Measurements from ENCODE around the gene MSI2.
A peak's percentile ranks its signal among the peaks of the same experiment; 100 is the strongest.

Gene MSI2

DNA sequence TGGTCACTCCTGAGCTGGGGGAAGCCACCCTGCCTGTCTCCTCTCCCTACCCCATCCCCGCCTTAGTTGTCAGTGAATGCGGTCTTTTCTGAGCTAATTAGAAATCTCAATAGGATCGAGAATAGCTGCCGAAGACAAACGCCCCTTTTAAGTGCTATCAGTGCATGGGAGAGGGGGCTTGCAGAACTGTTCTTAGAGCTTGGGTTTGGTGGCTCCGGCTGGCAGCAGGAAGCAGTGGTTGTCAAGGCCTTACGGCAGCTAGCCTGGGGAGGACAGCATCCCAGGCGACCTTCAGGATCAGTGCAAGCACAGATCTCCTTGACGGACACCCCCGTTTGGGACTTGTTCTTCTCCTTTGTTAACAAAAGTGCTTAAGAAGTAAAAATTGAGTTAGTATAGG, 293.7 kb downstream of the MSI2 start:
- no peak overlapping the region for H3K4me3 ChIP-seq (ENCODE audit: insufficient read length, low read depth)
- peaks cover 33% of the 10 kb centered on the region for H3K4me1 ChIP-seq (ENCODE audit: insufficient read depth, insufficient read length)
- no peak for DNase-seq (ENCODE audit: low read depth, low spot score)
- H3K27me3 ChIP-seq (ENCODE audit: insufficient read depth, insufficient read length) = no peaks in the 10 kb centered on the region
- H3K36me3 ChIP-seq (ENCODE audit: insufficient read depth, insufficient read length, low read length) = no peaks in the 10 kb centered on the region
- TF ChIP-seq SUZ12 (IDR thresholded peaks at IDR 0.05; ENCODE audit: extremely low read depth, insufficient read depth, insufficient read length) (no peak), ZNF274 (IDR thresholded peaks at IDR 0.05; ENCODE audit: low read depth, low read length) (no peak), YY1 (IDR thresholded peaks at IDR 0.05; ENCODE audit: insufficient read depth, insufficient read length) (no peak)
- H3K9me3 ChIP-seq (ENCODE audit: insufficient read depth, low read length) = no peaks in the 10 kb centered on the region
- no peak overlapping the region for H3K9ac ChIP-seq (ENCODE audit: insufficient read length, low read depth)

DNA sequence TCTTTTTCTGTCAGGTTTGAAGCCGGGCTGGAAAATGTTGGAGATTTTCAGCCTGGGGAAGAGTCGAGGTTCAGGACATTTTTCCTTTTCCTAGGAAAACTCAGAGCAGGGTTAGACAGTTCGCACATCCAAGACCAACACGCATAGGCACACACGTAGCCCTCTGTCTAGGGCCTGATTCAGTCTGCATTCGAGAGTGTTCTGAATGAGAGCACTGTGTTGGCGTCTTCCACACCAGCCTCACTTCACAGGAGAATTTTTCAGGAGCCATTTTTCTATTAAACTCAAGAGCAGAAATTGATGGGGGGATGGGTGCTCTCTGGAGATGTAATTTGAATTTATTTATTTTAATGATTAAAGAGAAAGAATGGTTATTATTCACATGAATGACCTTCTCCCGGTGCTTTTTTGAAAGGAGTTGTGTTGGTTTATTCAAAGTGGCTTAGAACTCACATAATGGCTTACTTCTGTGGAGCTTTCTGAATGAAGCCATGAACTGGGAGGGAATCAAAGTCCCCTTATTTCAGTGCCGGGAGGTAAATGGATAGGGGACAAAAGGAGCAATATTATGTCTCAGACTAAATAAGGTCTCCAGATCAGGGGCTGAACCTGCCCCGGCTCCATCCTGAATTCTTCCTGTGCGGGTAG, 294.5 kb downstream of the MSI2 start:
- Histone ChIP-seq H3K36me3 (ENCODE audit: insufficient read depth, insufficient read length, low read length) (no peaks in the 10 kb centered on the region), H3K27me3 (ENCODE audit: insufficient read depth, insufficient read length) (no peaks in the 10 kb centered on the region), H3K4me3 (ENCODE audit: insufficient read length, low read depth) (no peak overlapping the region), H3K4me1 (ENCODE audit: insufficient read depth, insufficient read length) (peaks cover 31% of the 10 kb centered on the region), H3K9me3 (ENCODE audit: insufficient read depth, low read length) (no peaks in the 10 kb centered on the region), H3K9ac (ENCODE audit: insufficient read length, low read depth) (no peak overlapping the region)
- TF ChIP-seq SUZ12 (IDR thresholded peaks at IDR 0.05; ENCODE audit: extremely low read depth, insufficient read depth, insufficient read length) (no peak), ZNF274 (IDR thresholded peaks at IDR 0.05; ENCODE audit: low read depth, low read length) (no peak), YY1 (IDR thresholded peaks at IDR 0.05; ENCODE audit: insufficient read depth, insufficient read length) (no peak)
- DNase-seq (ENCODE audit: low read depth, low spot score) = no peak

DNA sequence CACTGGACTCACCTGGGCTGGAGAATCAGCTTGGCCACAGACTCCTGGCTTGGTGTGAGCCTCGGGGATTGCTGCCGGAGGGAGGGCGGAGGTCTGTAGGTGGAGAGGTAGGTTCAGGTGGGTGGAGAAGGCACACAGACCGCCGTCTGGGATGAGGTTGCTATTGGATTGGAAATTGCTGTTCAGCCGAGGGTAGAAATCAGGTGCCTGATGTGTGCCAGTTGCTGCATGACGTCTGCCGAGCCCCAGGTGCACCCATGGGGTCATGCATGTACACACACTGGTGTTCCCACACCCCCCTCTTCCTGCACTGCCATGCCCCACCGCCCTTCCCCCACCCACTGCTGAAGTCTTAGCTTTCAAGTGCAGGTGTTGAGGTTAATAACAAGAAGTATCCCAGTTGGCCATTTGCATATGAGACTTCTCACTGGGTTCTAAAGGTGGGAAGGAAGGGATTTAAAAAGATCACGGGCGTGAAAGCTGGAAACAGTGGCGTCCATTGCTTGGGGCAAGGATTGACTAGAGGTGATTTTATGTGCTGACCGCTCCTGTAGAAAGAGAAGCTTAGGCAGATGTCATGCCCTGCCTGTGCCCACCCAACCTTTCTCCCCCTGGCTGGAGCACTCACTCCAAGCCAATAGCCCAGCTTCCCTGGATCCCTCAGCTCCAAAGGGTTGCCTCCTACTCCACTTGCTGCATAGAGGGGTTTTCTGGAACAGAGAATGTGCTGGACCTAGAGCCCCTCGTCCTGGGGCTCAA, 295.2 kb downstream of the MSI2 start:
- H3K9me3 ChIP-seq (ENCODE audit: insufficient read depth, low read length) = no peaks in the 10 kb centered on the region
- TF ChIP-seq YY1 (IDR thresholded peaks at IDR 0.05; ENCODE audit: insufficient read depth, insufficient read length) = no peak
- no peak for TF ChIP-seq ZNF274 (IDR thresholded peaks at IDR 0.05; ENCODE audit: low read depth, low read length)
- H3K36me3 ChIP-seq (ENCODE audit: insufficient read depth, insufficient read length, low read length) = no peaks in the 10 kb centered on the region
- peaks cover 31% of the 10 kb centered on the region for H3K4me1 ChIP-seq (ENCODE audit: insufficient read depth, insufficient read length)
- H3K27me3 ChIP-seq (ENCODE audit: insufficient read depth, insufficient read length) = no peaks in the 10 kb centered on the region
- no peak overlapping the region for H3K4me3 ChIP-seq (ENCODE audit: insufficient read length, low read depth)
- H3K9ac ChIP-seq (ENCODE audit: insufficient read length, low read depth) = no peak overlapping the region
- no peak for DNase-seq (ENCODE audit: low read depth, low spot score)

DNA sequence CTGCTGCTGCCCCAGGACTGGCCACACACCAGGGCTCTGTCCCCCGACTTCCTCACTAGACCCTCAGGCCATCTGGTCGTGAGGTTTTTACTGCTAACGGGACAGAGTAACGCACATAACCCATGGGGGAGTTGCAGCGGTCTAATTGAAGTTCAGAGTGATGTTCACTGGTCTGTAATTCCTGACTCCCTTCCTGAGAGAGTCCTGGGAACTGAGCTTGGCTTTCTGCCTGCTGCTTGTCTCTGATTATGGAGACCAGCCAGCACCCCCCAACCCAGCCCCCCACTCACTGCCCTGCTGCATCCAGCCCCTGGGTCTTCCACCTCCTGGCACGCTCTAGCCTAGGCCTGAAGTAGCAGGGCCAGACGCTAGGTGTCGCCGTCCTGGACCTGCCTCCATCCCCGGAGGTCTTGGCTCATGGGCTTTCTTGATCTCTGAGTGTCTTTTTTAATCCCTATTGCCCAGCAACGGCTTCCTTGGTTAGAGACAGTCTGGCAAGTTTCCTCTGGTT, 295.8 kb downstream of the MSI2 start:
- no peak overlapping the region for H3K4me3 ChIP-seq (ENCODE audit: insufficient read length, low read depth)
- H3K4me1 ChIP-seq (ENCODE audit: insufficient read depth, insufficient read length) = peaks cover 28% of the 10 kb centered on the region
- TF ChIP-seq SUZ12 (IDR thresholded peaks at IDR 0.05; ENCODE audit: extremely low read depth, insufficient read depth, insufficient read length) = no peak
- no peak for TF ChIP-seq YY1 (IDR thresholded peaks at IDR 0.05; ENCODE audit: insufficient read depth, insufficient read length)
- no peak for TF ChIP-seq ZNF274 (IDR thresholded peaks at IDR 0.05; ENCODE audit: low read depth, low read length)
- no peak for DNase-seq (ENCODE audit: low read depth, low spot score)
- H3K27me3 ChIP-seq (ENCODE audit: insufficient read depth, insufficient read length) = no peaks in the 10 kb centered on the region
- H3K9ac ChIP-seq (ENCODE audit: insufficient read length, low read depth) = no peak overlapping the region
- H3K36me3 ChIP-seq (ENCODE audit: insufficient read depth, insufficient read length, low read length) = no peaks in the 10 kb centered on the region
- H3K9me3 ChIP-seq (ENCODE audit: insufficient read depth, low read length) = no peaks in the 10 kb centered on the region

DNA sequence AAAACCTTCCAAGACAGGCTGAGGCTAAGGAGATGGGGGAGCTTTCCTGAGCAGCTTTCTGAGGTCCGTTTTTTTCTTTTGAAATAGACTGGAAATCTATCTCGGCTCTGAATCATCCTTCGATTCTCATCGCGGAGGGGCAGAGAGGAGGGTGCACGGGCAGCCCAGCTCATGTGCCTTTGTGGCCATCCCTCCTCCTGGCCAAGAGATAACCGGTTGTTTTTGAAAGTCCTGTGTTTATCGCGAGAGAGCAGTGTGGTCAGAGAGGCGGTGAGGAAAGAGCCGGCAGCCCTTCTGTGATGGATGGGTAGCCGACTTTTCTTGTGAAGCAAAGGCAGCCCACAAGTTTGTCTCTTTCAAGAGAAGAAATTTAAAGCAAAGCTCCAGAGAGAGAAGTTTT, 297.2 kb downstream of the MSI2 start:
- Histone ChIP-seq H3K4me3 (ENCODE audit: insufficient read length, low read depth) (no peak overlapping the region), H3K9me3 (ENCODE audit: insufficient read depth, low read length) (no peaks in the 10 kb centered on the region), H3K4me1 (ENCODE audit: insufficient read depth, insufficient read length) (peaks cover 40% of the 10 kb centered on the region), H3K27me3 (ENCODE audit: insufficient read depth, insufficient read length) (no peaks in the 10 kb centered on the region), H3K36me3 (ENCODE audit: insufficient read depth, insufficient read length, low read length) (no peaks in the 10 kb centered on the region), H3K9ac (ENCODE audit: insufficient read length, low read depth) (no peak overlapping the region)
- TF ChIP-seq SUZ12 (IDR thresholded peaks at IDR 0.05; ENCODE audit: extremely low read depth, insufficient read depth, insufficient read length) (no peak), YY1 (IDR thresholded peaks at IDR 0.05; ENCODE audit: insufficient read depth, insufficient read length) (no peak), ZNF274 (IDR thresholded peaks at IDR 0.05; ENCODE audit: low read depth, low read length) (no peak)
- DNase-seq (ENCODE audit: low read depth, low spot score) = no peak

DNA sequence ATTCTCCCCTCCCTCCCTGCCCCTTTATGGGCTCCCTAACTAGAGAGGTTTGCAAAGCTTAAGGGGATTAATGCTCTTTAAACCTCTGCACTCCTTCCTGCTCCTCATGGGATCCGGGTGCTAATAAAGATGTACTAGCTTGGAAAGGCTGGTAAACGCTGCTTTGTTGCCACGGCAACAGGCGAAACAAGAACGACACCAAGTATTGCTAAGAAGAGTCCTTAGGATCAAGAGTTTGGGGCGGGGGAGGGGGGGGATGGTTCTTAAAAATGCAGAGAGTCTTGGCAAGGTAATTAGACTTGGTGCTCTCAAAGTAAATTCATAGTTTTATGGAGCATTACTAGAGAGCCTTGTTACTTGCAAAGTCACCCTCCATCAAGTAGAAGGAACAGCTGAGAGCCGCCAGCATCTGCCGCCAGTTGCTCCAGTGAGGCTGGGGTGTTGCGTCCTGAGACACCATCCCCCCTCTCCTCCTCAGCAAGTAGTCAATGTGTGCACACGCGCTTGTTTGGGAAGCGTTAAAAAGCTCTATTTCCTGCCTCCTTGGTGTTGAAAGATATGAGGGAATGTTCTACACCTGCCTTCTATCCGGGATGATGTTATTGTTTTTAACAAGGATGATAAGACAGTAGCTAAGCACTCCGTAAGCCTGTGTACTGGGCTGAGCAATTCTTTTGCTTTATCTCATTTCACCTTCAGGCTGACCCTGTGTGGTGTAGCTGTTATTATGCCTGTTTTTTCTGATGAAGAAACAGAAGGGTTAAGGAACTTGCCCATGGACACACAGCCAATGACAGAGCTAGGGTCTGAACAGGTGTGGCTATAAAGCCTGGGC, 297.9 kb downstream of the MSI2 start:
- Histone ChIP-seq H3K36me3 (ENCODE audit: insufficient read depth, insufficient read length, low read length) (no peaks in the 10 kb centered on the region), H3K9me3 (ENCODE audit: insufficient read depth, low read length) (no peaks in the 10 kb centered on the region), H3K9ac (ENCODE audit: insufficient read length, low read depth) (no peak overlapping the region), H3K4me3 (ENCODE audit: insufficient read length, low read depth) (no peak overlapping the region), H3K27me3 (ENCODE audit: insufficient read depth, insufficient read length) (no peaks in the 10 kb centered on the region), H3K4me1 (ENCODE audit: insufficient read depth, insufficient read length) (peaks cover 39% of the 10 kb centered on the region)
- DNase-seq (ENCODE audit: low read depth, low spot score) = peak; percentile 78
- TF ChIP-seq SUZ12 (IDR thresholded peaks at IDR 0.05; ENCODE audit: extremely low read depth, insufficient read depth, insufficient read length) (no peak), ZNF274 (IDR thresholded peaks at IDR 0.05; ENCODE audit: low read depth, low read length) (no peak), YY1 (IDR thresholded peaks at IDR 0.05; ENCODE audit: insufficient read depth, insufficient read length) (no peak)
